Stimulated activated CD8-positive, alpha-beta memory T cell treated with anti-CD3 and anti-CD28 coated beads, Interleukin-12 subunit alpha, Interleukin-12 subunit beta, amount 100 ng/mL, for 1 hour (primary cell): ENCODE data around the gene RFNG.

Experiments used
- DNase-seq: peaks from one replicate; pipeline ENCODE4 v3.0.0-alpha.2; 2020; ENCODE audit warnings: low read depth

The RFNG gene

GRCh38 chr17:82051776-82052637 is at the start of gene RFNG, which contains the start of gene GPS1:
Gene RFNG (minus strand): TSS chr17:82051811. CDS start chr17:82051766, 45 bp downstream.
Gene GPS1 (plus strand): TSS chr17:82051898. CDS start chr17:82051932, 34 bp downstream.
- peak; percentile 65 for DNase-seq

DNA sequence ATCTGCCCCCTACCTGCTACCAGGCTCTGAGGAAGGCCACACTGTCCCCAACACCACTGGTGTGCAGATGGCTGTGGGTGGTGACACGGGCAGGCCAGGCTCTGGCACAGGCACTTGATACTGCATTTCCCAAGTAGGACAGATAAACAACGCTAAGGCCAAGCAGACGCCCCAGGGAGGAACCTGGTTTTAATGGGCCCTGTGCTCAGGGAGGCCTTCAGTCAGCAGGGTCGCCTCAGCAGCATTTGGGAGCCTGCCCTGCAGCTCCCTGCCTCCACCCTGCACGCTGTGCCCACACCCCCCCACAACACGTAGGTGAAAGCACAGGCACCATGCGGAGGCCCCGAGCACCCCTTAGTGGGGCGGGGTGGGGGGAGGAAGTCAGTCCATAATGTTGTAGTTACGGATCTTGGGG is 49.7 kb upstream of the RFNG start:
- DNase-seq = no peak

- no peak for DNase-seq
Observed at GRCh38 chr17:82100502-82101298, 49.1 kb upstream of the RFNG start.

DNA sequence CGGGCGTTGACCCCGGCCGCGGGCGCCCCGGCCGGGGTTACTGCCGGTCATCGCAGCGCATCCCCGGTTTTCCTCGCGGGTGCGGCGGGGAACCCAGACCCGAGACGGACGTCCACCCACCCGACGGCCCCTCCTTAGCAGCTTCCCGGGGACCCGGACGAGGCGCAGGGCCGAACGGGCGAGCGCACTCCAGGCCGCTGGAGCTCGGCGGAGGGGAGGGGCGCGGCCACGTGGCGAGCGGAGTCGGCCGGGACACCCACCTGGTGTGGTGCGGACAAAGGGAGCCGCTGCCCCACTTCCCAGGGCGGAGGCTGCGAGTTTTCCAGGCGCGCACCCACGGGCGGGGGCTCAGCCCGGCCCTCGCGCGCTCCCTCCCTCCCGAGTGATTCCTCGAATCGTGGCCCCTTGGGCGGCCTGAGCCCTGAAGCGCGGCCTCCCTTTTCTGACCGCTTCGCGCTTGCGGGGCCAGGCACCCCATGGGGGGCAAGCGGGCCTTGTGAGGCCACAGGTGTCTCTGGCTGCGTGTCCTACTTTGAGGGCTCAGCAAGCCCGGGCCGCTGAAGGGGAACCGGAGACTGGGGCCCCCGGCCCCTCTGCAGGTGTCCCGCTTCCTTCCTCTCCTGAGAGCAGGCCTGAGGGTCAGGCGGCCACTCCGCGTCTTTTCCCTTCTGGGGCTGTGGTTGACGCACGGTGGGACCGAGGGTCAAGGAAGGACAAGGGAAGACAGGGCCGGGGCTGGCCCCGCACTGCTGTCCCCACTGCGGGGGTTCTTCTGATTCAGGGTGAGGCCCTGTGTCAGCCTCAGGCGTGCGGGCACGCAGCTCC is 47.5 kb upstream of the RFNG start:
- no peak for DNase-seq

- DNase-seq = peak; percentile 80
Observed at GRCh38 chr17:82098169-82098938, 46.7 kb upstream of the RFNG start, which contains the start of gene FASN. Gene FASN (minus strand): TSS chr17:82098236. CDS start chr17:82096445, 1,791 bp downstream.

DNA sequence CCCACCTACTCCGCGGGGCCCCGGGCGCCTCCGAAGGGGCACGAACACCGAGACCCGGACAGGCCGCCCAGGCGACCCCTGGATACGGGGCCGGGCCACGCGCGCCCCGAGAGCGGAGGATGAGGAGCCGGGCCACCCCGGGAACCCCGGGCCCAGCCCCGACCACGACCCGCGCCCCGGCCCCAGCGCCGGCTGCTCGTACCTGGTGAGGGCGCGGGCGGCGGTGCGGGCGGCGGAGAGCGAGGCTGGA is 46.2 kb upstream of the RFNG start:
- DNase-seq = no peak

- no peak for DNase-seq
Observed at GRCh38 chr17:82097184-82097918, 45.7 kb upstream of the RFNG start.

DNA sequence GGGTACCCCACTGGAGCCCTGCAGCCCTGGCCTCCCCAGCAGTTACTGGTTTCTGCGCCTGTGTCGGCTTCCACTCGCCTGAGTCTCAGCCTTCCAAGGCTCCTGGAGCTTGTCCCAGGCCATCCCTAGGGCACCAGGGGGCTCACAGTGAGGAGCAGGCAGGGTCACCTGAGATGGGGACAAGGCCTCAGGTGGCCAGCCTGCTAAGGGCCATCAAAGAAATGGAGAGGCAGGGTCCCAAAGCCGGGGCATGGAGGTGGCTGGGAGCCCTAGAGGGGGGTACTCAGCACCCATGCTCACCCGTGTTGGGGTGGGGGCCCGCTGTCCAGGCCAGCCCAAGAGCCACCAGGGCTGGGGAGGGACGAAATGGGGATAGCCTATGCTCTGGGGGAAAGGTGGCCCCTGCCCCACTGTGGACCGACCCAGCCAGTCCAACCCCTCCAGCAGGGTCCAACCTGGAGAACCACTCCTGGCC is 45.1 kb upstream of the RFNG start:
- DNase-seq = no peak

GRCh38 chr17:82095777-82096708 is 44.4 kb upstream of the RFNG start:
- DNase-seq = no peak

GRCh38 chr17:82094931-82095776 is 43.5 kb upstream of the RFNG start:
- no peak for DNase-seq

GRCh38 chr17:82092995-82093751 is 41.6 kb upstream of the RFNG start:
- no peak for DNase-seq

DNA sequence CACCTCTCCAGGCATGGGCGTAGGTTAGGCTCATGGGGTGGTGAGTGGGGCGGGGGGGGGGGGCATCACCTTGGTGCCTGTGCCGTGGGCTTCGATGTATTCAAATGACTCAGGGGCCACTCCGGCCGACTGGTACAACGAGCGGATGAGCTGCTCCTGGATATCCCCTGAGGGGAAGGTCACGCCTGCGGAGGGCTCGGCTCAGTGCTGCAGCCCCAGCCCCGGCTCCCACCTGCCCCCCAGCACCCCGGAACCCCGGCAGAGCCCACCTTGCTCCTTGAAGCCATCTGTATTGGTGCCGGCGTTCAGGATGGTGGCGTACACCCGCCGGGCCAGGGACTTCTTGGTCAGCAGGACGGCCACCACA is 41.0 kb upstream of the RFNG start:
- DNase-seq = no peak

- no peak for DNase-seq
Observed at GRCh38 chr17:82092094-82092586, 40.5 kb upstream of the RFNG start.

DNA sequence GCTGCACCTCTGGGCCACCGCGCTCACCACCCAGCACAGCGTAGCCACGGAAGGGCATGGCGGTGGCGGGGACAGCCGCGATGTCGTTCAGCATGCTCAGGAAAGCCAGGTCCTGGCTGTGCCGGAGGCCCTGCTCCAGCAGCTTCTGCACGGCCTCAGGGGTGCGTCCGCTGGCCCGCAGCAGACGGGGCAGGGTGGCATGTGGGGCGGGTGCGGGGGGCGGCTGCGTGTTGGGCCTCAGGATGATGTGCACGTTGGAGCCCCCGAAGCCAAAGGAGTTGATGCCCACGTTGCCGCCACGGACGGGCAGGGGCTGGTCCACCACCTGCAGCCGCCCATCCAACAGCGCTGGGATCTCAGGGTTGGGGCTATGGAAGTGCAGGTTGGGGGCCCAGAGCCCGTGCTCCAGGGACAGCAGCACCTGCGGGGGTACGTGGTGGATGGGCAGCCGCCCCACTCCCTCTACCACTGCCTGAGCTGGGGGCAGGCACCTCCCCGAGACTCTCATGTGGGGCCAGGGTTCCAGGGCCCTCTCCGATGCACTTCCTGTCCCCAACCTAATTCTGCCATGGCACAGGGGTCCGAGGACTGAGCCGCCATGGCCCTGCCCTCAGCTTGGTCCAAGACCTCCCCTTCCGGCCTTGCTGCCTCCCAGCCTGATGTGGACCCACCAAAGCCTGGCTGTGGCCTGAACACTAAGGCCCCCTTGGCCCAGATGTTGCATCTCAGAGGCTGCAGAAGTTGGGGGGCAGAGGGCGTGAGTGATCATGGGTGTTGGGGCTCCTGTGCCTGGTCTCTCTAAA is 39.9 kb upstream of the RFNG start:
- DNase-seq = no peak

DNA sequence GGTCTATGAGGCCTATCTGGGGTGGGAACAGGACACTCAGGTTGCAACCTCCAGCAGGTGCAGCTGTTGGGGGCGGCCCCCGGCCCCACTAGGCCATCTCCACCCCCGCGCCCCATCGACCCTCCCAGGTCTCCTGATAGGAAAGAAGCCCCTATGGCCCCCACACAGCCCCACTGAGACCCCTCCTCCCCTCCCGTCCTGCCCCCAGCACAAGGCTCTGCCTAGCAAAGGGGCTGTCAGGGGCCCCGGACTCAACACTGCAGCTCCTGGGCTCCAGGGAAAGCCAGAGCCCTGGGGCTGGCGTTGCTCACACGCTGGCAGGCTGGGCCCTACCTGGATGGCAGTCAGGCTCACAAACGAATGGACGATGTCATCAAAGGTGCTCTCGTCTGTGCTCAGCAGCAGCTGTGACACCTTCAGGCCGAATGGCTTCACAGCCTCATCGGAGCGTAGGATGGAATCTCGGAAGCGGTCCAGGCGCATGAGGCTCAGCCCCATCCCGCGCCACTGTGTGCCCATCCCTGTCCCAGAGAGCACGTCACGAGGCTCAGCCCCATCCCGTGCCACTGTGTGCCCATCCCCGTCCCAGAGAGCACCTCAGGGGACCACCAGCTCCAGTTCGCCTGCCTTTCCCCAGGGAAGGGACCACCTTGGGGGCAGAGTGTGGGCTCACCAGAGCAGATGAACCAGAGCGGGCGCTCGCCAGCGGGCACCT is 39.1 kb upstream of the RFNG start:
- no peak for DNase-seq
